MCF 10A (cell line): Measurements from ENCODE around the gene RPRD1A. TPM values are rescaled to one million over a fixed set of nuclear protein-coding genes. Genes with fewer than 3 reads are reported as not detected.

Experiments used
- BruUV-seq: library from RNA; stranded (reverse); fragments of 400-500 nt; replicated peaks from 2 replicates; lab custom pipeline; 2021; lab: Mats Ljungman, UMichigan
- CTCF ChIA-PET: fragments of 300-600 bp; sonication (Branson Sonifier 250); formaldehyde crosslinking; extraction: SDS; loops from one replicate; lab custom pipeline; 2021; ENCODE audit warnings: antibody characterized with exemption, inconsistent platforms; lab: Yijun Ruan, JAX
- POLR2A ChIA-PET: fragments of 300-600, 350-650 bp; sonication (Branson Sonifier 250); formaldehyde crosslinking; extraction: SDS; loops from one replicate; lab custom pipeline; 2020; ENCODE audit warnings: antibody characterized with exemption, inconsistent platforms; lab: Yijun Ruan, JAX
- DNase-seq: peaks from one replicate; pipeline ENCODE4 v3.0.0-alpha.2; 2018; ENCODE audit not compliant: unreplicated experiment
- H3K27ac Mint-ChIP-seq: one replicate; pipeline ENCODE4 v1.8.0; 2022; ENCODE audit warnings: mild to moderate bottlenecking, low read depth, mixed read lengths; ENCODE audit not compliant: unreplicated experiment
- H3K27me3 Mint-ChIP-seq: one replicate; pipeline ENCODE4 v1.8.0; 2022; ENCODE audit warnings: mixed read lengths; ENCODE audit not compliant: insufficient read depth, unreplicated experiment
- H3K36me3 Mint-ChIP-seq: one replicate; pipeline ENCODE4 v1.8.0; 2022; ENCODE audit warnings: mild to moderate bottlenecking, moderate library complexity, mixed read lengths; ENCODE audit not compliant: insufficient read depth, unreplicated experiment
- H3K4me1 Mint-ChIP-seq: one replicate; pipeline ENCODE4 v1.8.0; 2022; ENCODE audit warnings: mixed read lengths; ENCODE audit not compliant: insufficient read depth, unreplicated experiment
- H3K4me3 Mint-ChIP-seq: one replicate; pipeline ENCODE4 v1.8.0; 2022; ENCODE audit warnings: mild to moderate bottlenecking, moderate library complexity, mixed read lengths; ENCODE audit not compliant: unreplicated experiment
- H3K9me3 Mint-ChIP-seq: one replicate; pipeline ENCODE4 v1.8.0; 2022; ENCODE audit warnings: mixed read lengths; ENCODE audit not compliant: unreplicated experiment
- CTCF ChIP-seq: fragments of 200-600 bp; IDR thresholded peaks from one replicate; pipeline ENCODE4 v1.8.0; 2022; ENCODE audit warnings: antibody characterized with exemption, mild to moderate bottlenecking; ENCODE audit not compliant: unreplicated experiment
- intact Hi-C: fragments of 100-400 bp; cut with micrococcal nuclease; formaldehyde crosslinking; loops from 2 replicates; pipeline ENCODE4 v1.14.1; 2022
- total RNA-seq: library from RNA; stranded (reverse); gene quantifications from 2 replicates; pipeline ENCODE4 v1.2.3, GENCODE V29; 2022

RPRD1A gene
- total RNA-seq, 1 experiment from 2014 or later = 89.1 TPM

- CTCF ChIA-PET = interaction anchor here (0.5 to 7.3 kb wide), 25 partner anchors 9 to 575 kb away, joined by 3 to 118 read pairs (median 4); no protein-coding TSS in a partner anchor
- Mint-ChIP-seq H3K4me3 (peak overlapping the region; percentile 81), H3K27me3 (peaks cover 10% of the 10 kb centered on the region)
Observed at GRCh38 chr18:35949903-35950627, 117.3 kb downstream of the RPRD1A start.

GRCh38 chr18:35949090-35949489 is 118.3 kb downstream of the RPRD1A start:
- POLR2A ChIA-PET = no interaction called here
- Mint-ChIP-seq H3K36me3 (no peaks in the 10 kb centered on the region), H3K9me3 (peaks cover 14% of the 10 kb centered on the region), H3K27ac (no peak overlapping the region), H3K4me1 (peaks cover 10% of the 10 kb centered on the region), H3K27me3 (peaks cover 10% of the 10 kb centered on the region), H3K4me3 (no peak overlapping the region)
- CTCF ChIA-PET = interaction anchor here (0.6 to 7.3 kb wide), 6 partner anchors 8 to 721 kb away, joined by 3 to 118 read pairs (median 12); no protein-coding TSS in a partner anchor
- no peak for TF ChIP-seq CTCF
- BruUV-seq = no TSS peak
- no peak for DNase-seq
- intact Hi-C loops = no loop called here

More at GRCh38 chr18:35949903-35950627, 117.3 kb downstream of the RPRD1A start:
- TF ChIP-seq CTCF = peak; percentile 85
- BruUV-seq = no TSS peak
- Mint-ChIP-seq H3K4me1 (peaks cover 10% of the 10 kb centered on the region), H3K9me3 (peaks cover 14% of the 10 kb centered on the region), H3K27ac (peak overlapping the region; percentile 35), H3K36me3 (no peaks in the 10 kb centered on the region)
- intact Hi-C loops = loop anchor here (1.0 to 5.0 kb wide), 4 partner anchors 33 to 563 kb away; no protein-coding TSS in a partner anchor
- POLR2A ChIA-PET = interaction anchor here (0.6 to 2.3 kb wide), 3 partner anchors 18 to 191 kb away, joined by 3 to 6 read pairs (median 4); no protein-coding TSS in a partner anchor
- peak; percentile 66 for DNase-seq

GRCh38 chr18:35948080-35948479 is 119.3 kb downstream of the RPRD1A start:
- CTCF ChIA-PET = interaction anchor here (0.6 to 7.3 kb wide), 4 partner anchors 14 to 446 kb away, joined by 3 to 118 read pairs (median 4); no protein-coding TSS in a partner anchor

More at GRCh38 chr18:35948080-35948479, 119.3 kb downstream of the RPRD1A start:
- intact Hi-C loops = no loop called here
- Mint-ChIP-seq H3K9me3 (peaks cover 7% of the 10 kb centered on the region), H3K27ac (no peak overlapping the region), H3K4me1 (peaks cover 10% of the 10 kb centered on the region), H3K36me3 (no peaks in the 10 kb centered on the region), H3K4me3 (no peak overlapping the region), H3K27me3 (peaks cover 10% of the 10 kb centered on the region)
- POLR2A ChIA-PET = interaction anchor here (0.9 kb wide), 1 partner anchor 25 kb away, joined by 4 read pairs; the partner anchor contains the start of gene RMP24
- no TSS peak for BruUV-seq
- no peak for DNase-seq
- TF ChIP-seq CTCF = no peak
